C4-2B (cell line): ENCODE data around the gene ING2.

Experiments used
- ZFX ChIP-seq: fragments of 450-650 bp; IDR thresholded peaks from 2 replicates; pipeline ENCODE4 v1.6.1; 2017
- TF ChIP-seq, protein P1 (sequence below): fragments of 450-650 bp; conservative IDR thresholded peaks from 2 replicates; pipeline ENCODE4 v1.5.1; 2017; ENCODE audit warnings: mild to moderate bottlenecking

DNA sequence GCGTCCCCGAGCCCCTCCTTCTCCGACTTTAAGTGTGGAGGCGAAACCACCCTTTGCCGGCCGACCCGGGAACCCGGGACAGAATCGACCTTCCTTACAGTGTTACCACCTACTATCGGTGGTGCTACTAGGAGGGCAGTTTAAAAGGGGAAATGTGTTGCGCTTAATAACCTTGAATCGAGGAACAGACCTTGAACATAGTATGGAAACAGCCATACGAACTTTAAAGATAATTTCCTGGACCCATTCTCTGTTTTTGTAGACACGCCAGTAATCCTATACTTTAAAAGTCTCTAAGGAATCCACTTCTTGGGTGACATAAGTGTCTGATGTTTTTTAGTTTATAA lies 1.5 kb downstream of the ING2 start:
- TF ChIP-seq, protein P1, sequence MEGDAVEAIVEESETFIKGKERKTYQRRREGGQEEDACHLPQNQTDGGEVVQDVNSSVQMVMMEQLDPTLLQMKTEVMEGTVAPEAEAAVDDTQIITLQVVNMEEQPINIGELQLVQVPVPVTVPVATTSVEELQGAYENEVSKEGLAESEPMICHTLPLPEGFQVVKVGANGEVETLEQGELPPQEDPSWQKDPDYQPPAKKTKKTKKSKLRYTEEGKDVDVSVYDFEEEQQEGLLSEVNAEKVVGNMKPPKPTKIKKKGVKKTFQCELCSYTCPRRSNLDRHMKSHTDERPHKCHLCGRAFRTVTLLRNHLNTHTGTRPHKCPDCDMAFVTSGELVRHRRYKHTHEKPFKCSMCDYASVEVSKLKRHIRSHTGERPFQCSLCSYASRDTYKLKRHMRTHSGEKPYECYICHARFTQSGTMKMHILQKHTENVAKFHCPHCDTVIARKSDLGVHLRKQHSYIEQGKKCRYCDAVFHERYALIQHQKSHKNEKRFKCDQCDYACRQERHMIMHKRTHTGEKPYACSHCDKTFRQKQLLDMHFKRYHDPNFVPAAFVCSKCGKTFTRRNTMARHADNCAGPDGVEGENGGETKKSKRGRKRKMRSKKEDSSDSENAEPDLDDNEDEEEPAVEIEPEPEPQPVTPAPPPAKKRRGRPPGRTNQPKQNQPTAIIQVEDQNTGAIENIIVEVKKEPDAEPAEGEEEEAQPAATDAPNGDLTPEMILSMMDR: no peak
- TF ChIP-seq ZFX: no peak
